Kasumi-1 (cell line): Measurements from ENCODE around the gene OR9Q1.

Experiments
- DNase-seq, 2 experiments: peaks; one replicate each; lab custom pipeline; 2025; lab: John Stamatoyannopoulos, UW

The OR9Q1 gene

GRCh38 chr11:58034471-58034870 lies 10.8 kb downstream of the OR9Q1 start:
- no peak for DNase-seq

- DNase-seq: no peak
Measured at GRCh38 chr11:58039589-58039988, 15.9 kb downstream of the OR9Q1 start.

- no peak for DNase-seq
Measured at GRCh38 chr11:58043379-58043778, 19.7 kb downstream of the OR9Q1 start.

GRCh38 chr11:58046231-58046630 lies 22.6 kb downstream of the OR9Q1 start:
- DNase-seq: no peak

- no peak for DNase-seq
Measured at GRCh38 chr11:58047818-58048217, 24.1 kb downstream of the OR9Q1 start.

- no peak for DNase-seq
Measured at GRCh38 chr11:58055806-58056401, 32.2 kb downstream of the OR9Q1 start.

- no peak for DNase-seq
Measured at GRCh38 chr11:58057481-58057880, 33.8 kb downstream of the OR9Q1 start.

- DNase-seq: no peak
Measured at GRCh38 chr11:58058276-58059006, 34.8 kb downstream of the OR9Q1 start.

- DNase-seq: no peak
Measured at GRCh38 chr11:58059007-58059350, 35.3 kb downstream of the OR9Q1 start.

- DNase-seq: no peak
Measured at GRCh38 chr11:58060535-58060934, 36.9 kb downstream of the OR9Q1 start.

GRCh38 chr11:58060939-58061672 lies 37.4 kb downstream of the OR9Q1 start:
- no peak for DNase-seq

GRCh38 chr11:58061813-58062212 lies 38.1 kb downstream of the OR9Q1 start:
- no peak for DNase-seq

- DNase-seq: no peak
Measured at GRCh38 chr11:58067685-58068084, 44.0 kb downstream of the OR9Q1 start.

- no peak for DNase-seq
Measured at GRCh38 chr11:58068655-58069054, 45.0 kb downstream of the OR9Q1 start.

GRCh38 chr11:58070585-58070984 lies 46.9 kb downstream of the OR9Q1 start:
- DNase-seq: no peak

- no peak for DNase-seq
Measured at GRCh38 chr11:58075781-58076180, 52.1 kb downstream of the OR9Q1 start.

- DNase-seq: no peak
Measured at GRCh38 chr11:58086528-58086927, 62.8 kb downstream of the OR9Q1 start.

- DNase-seq: no peak
Measured at GRCh38 chr11:58097437-58097836, 73.8 kb downstream of the OR9Q1 start.

GRCh38 chr11:58121096-58121495 lies 97.4 kb downstream of the OR9Q1 start:
- DNase-seq: no peak

- no peak for DNase-seq
Measured at GRCh38 chr11:58125469-58125868, 101.8 kb downstream of the OR9Q1 start, which contains the start of gene OR9I1. OR9I1 (minus strand) TSS chr11:58125530; CDS start chr11:58119444, 6,086 bp downstream.

GRCh38 chr11:58127350-58127749 lies 103.7 kb downstream of the OR9Q1 start:
- no peak for DNase-seq

GRCh38 chr11:58133309-58134076 lies 109.8 kb downstream of the OR9Q1 start:
- DNase-seq: no peak
